Measurements from ENCODE around the gene TGFBR2.

- TF ChIP-seq POLR2A (IDR thresholded peaks at IDR 0.05) (no peak), EP300 (IDR thresholded peaks at IDR 0.05) (no peak), POLR2AphosphoS5 (IDR thresholded peaks at IDR 0.05) (no peak)
- TF ChIP-seq, protein P1, sequence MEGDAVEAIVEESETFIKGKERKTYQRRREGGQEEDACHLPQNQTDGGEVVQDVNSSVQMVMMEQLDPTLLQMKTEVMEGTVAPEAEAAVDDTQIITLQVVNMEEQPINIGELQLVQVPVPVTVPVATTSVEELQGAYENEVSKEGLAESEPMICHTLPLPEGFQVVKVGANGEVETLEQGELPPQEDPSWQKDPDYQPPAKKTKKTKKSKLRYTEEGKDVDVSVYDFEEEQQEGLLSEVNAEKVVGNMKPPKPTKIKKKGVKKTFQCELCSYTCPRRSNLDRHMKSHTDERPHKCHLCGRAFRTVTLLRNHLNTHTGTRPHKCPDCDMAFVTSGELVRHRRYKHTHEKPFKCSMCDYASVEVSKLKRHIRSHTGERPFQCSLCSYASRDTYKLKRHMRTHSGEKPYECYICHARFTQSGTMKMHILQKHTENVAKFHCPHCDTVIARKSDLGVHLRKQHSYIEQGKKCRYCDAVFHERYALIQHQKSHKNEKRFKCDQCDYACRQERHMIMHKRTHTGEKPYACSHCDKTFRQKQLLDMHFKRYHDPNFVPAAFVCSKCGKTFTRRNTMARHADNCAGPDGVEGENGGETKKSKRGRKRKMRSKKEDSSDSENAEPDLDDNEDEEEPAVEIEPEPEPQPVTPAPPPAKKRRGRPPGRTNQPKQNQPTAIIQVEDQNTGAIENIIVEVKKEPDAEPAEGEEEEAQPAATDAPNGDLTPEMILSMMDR (IDR thresholded peaks at IDR 0.05), result no peak
Observed at GRCh38 chr3:30614373-30614772, 8.0 kb downstream of the TGFBR2 start.
